Cardiac muscle cell (in vitro differentiated cells and primary cell): ENCODE measurements around the gene REL. TPM values are rescaled to one million over a fixed set of nuclear protein-coding genes. Genes with fewer than 3 reads are reported as not detected.
"Not testable (repeated sequence)": the region's sequence is repeated elsewhere in the genome, so short reads cannot be mapped to it uniquely, and the experiment has no call there.

Experiments
- DNase-seq, 2 donors: peaks; one replicate each; pipeline versions ENCODE4 v3.0.0 to v3.0.0-alpha.2; 2010 to 2017; ENCODE audit warnings: low read depth in 1 of 2, low spot score in 1 of 2
- H3K27ac ChIP-seq: fragments of 200-600 bp; sonication (generic); 2 replicates; pipeline ENCODE4 v1.5.1; 2016
- H3K27me3 ChIP-seq: fragments of 200-600 bp; sonication (generic); 2 replicates; pipeline ENCODE4 v1.6.0; 2016; ENCODE audit warnings: control low read depth
- H3K36me3 ChIP-seq: fragments of 200-600 bp; sonication (generic); 2 replicates; pipeline ENCODE4 v1.5.1; 2016; ENCODE audit warnings: control low read depth
- H3K4me1 ChIP-seq: fragments of 200-600 bp; sonication (generic); 2 replicates; pipeline ENCODE4 v1.8.1; 2017; ENCODE audit warnings: low read depth, mild to moderate bottlenecking, mixed run types
- H3K4me3 ChIP-seq: fragments of 200-600 bp; sonication (generic); 2 replicates; pipeline ENCODE4 v1.5.1; 2016; ENCODE audit warnings: mild to moderate bottlenecking
- H3K9me3 ChIP-seq: fragments of 200-600 bp; sonication (generic); 2 replicates; pipeline ENCODE4 v1.5.1; 2017; ENCODE audit warnings: low read depth, mild to moderate bottlenecking, control low read depth
- polyA plus RNA-seq: library from polyadenylated mRNA; unstranded; fragments of >200 nt; fragmentation: Nextera tagmentation; extraction: Ambion mirVana; gene quantifications from 2 replicates; pipeline ENCODE4 v1.2.1, GENCODE V29; 2016
- total RNA-seq: library from RNA; depleted of rRNA; stranded (reverse); fragments of >200 nt; gene quantifications from 2 replicates; pipeline ENCODE4 v1.2.3, GENCODE V29; 2016
- TF ChIP-seq, protein P1 (sequence below): IDR thresholded peaks from 2 replicates; pipeline ENCODE4 v1.5.1; 2012; ENCODE audit warnings: low read depth, mild to moderate bottlenecking, low read length

Gene REL
- total and polyA plus RNA-seq, 2 experiments from 2014 or later = 7.6 to 11.5 TPM

DNA sequence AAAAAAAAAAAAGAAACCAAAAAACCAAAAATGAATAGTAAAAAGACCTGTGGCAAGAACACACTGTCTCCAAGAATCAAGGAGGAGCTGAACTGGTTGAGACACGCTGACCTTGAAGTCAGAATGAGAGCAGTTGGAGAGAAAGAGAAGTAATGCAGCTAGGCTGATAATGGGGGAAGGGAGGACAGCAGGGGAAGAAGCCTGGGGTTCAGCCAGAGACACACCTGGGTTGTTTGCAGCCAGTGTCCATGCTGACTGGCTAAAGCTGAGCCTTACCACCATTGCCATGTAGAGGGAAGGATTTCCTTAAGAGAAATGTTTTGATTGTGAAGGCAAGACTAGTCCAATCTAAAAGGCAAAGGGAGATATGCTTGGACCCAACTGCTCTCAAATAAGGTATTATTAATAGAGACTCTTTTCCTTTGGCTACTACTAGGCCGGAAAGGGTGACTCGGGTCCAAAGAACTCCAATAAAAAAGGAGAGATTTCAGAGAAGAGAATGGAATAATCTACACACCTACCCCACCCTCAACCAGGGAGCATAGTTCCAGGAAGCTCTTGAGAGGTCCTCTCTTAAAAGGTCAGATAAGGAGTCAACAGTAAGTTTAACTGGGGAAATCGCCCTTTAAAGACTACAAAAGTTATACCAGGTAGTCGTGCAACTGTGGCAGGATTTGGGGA lies 25.2 kb upstream of the REL start:
- TF ChIP-seq, protein P1, sequence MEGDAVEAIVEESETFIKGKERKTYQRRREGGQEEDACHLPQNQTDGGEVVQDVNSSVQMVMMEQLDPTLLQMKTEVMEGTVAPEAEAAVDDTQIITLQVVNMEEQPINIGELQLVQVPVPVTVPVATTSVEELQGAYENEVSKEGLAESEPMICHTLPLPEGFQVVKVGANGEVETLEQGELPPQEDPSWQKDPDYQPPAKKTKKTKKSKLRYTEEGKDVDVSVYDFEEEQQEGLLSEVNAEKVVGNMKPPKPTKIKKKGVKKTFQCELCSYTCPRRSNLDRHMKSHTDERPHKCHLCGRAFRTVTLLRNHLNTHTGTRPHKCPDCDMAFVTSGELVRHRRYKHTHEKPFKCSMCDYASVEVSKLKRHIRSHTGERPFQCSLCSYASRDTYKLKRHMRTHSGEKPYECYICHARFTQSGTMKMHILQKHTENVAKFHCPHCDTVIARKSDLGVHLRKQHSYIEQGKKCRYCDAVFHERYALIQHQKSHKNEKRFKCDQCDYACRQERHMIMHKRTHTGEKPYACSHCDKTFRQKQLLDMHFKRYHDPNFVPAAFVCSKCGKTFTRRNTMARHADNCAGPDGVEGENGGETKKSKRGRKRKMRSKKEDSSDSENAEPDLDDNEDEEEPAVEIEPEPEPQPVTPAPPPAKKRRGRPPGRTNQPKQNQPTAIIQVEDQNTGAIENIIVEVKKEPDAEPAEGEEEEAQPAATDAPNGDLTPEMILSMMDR = no peak
- Histone ChIP-seq H3K27ac (no peak overlapping the region), H3K27me3 (no peaks in the 10 kb centered on the region), H3K4me1 (peaks cover 8% of the 10 kb centered on the region), H3K4me3 (no peak overlapping the region), H3K36me3 (no peaks in the 10 kb centered on the region), H3K9me3 (no peaks in the 10 kb centered on the region)
- no peak for DNase-seq

DNA sequence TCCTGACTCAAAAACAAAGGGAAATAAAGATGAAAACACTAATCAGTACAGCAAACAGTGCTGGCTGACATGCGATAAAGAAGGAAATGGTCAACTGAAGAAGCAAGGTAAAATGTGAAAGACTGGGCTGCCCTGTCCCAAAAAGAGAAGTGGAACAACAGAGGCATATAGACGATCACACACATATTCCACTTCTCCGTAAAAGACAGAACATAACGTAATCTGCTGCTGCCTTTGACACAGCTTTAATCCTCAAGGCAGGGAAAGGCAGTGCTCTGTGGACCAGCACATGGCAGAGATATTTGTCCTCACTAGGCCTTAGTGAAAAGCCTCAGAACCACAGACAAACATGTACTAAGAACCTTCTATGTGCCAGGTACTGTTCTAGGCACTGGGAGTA lies 24.3 kb upstream of the REL start:
- Histone ChIP-seq H3K27ac (no peak overlapping the region), H3K4me3 (no peak overlapping the region), H3K9me3 (no peaks in the 10 kb centered on the region), H3K36me3 (no peaks in the 10 kb centered on the region), H3K27me3 (no peaks in the 10 kb centered on the region), H3K4me1 (peaks cover 8% of the 10 kb centered on the region)
- TF ChIP-seq, protein P1 = no peak
- no peak for DNase-seq

DNA sequence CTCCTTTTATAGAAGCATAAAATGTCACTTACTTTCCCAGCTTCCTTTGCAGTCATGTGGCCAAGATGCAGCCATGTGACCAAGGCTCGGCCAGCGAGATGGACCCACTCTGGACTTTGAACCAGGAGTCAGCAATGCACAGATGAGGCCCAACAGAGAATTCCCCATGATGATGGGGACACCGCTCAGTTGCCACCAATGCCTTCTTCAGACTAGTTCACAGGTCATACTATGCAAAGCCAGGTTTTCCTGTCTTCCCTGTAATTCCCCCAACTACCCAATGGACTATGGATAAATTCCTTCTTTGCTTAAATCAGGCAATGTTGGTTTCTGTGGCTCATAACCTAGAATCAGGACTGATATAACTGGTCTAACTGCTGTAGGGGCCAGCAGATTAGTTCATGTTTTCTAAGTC lies 22.5 kb upstream of the REL start:
- no peaks in the 10 kb centered on the region for H3K27me3 ChIP-seq
- H3K4me3 ChIP-seq = no peak overlapping the region
- TF ChIP-seq, protein P1 = no peak
- H3K4me1 ChIP-seq = peaks cover 8% of the 10 kb centered on the region
- no peaks in the 10 kb centered on the region for H3K36me3 ChIP-seq
- no peak for DNase-seq
- no peak overlapping the region for H3K27ac ChIP-seq
- no peaks in the 10 kb centered on the region for H3K9me3 ChIP-seq

DNA sequence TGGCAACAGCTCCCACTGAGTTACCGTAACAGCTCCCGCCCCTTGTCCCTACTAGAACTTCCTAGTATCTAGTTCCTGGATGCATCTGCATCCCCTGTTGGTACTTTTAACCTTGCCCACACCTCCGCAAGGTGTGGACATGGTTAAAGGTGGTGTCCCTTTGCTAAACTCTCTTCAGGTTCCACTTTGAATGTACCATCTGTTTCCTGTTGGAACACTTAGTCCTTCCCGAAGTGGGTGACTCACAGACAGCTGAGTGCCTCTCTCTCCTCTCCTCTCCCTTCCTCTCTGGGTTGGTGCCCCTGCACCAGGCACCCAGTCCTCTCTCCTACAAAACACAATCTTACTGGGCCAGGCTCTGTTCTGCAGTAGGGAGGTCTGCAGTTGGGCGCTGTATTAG lies 19.6 kb upstream of the REL start:
- H3K36me3 ChIP-seq = no peaks in the 10 kb centered on the region
- DNase-seq = no peak
- no peaks in the 10 kb centered on the region for H3K9me3 ChIP-seq
- no peaks in the 10 kb centered on the region for H3K4me1 ChIP-seq
- H3K4me3 ChIP-seq = no peak overlapping the region
- H3K27ac ChIP-seq = no peak overlapping the region
- no peaks in the 10 kb centered on the region for H3K27me3 ChIP-seq
- TF ChIP-seq, protein P1 = no peak

DNA sequence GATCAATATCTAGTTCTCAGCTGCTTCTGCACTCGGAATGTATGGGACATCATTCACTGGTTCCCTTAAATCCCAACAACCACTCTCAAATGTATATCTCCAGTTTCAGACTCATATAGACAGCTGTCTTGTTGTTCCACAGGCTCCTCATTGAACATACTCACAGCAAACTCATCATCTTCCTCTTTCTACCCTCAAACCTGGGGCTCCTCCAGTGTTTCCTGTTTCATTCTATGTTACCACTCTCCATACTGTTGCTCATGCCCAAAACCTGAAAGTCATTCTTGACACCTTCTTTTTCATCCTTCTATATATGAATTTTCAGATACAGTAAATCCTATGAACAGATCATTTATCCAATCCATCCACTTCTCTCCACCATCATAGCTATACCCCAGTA lies 18.7 kb upstream of the REL start:
- Histone ChIP-seq H3K36me3 (no peaks in the 10 kb centered on the region), H3K4me1 (no peaks in the 10 kb centered on the region), H3K27me3 (no peaks in the 10 kb centered on the region), H3K27ac (no peak overlapping the region), H3K9me3 (no peaks in the 10 kb centered on the region), H3K4me3 (no peak overlapping the region)
- TF ChIP-seq, protein P1 = no peak
- no peak for DNase-seq

DNA sequence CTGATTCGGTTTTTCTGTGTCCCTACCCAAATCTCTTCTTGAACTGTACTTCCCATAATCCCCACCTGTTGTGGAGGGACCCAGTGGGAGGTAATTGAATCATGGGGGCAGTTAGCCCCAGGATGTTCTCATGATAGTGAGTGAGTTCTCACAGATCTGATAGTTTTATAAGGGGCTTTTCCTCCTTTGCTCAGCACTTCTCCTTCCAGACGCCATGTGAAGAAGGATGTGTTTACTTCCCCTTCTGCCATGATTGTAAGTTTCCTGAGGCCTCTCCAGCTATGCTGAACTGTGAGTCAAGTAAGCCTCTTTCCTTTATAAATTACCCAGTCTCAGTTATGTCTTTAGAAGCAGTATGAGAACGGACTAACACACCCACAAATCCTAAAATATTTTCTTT lies 16.0 kb upstream of the REL start:
- H3K4me1 ChIP-seq, DNase-seq, H3K4me3 ChIP-seq, H3K27me3 ChIP-seq, H3K27ac ChIP-seq, H3K36me3 ChIP-seq, H3K9me3 ChIP-seq: not testable (repeated sequence)
